GM12878 (cell line): Measurements from ENCODE around the gene RBPMS2. TPM values are rescaled to one million over a fixed set of nuclear protein-coding genes. Genes with fewer than 3 reads are reported as not detected.

Source experiments
- ATAC-seq: fragments of 200-7000 bp; cut with Tn5 transposase; 3 replicates; pipeline ENCODE4 v1.9.1; 2020; ENCODE audit warnings: mild to moderate bottlenecking, moderate library complexity
- BruUV-seq: library from RNA; stranded (reverse); fragments of 400-500 nt; replicated peaks from 2 replicates; lab custom pipeline; 2021; lab: Mats Ljungman, UMichigan
- CTCF ChIA-PET: fragments of 300-600 bp; sonication (Branson Sonifier 250); formaldehyde crosslinking; extraction: SDS; loops from one replicate; lab custom pipeline; 2021; ENCODE audit warnings: inconsistent platforms; lab: Yijun Ruan, JAX
- POLR2A ChIA-PET: fragments of 350-600 bp; formaldehyde crosslinking; extraction: SDS; loops from one replicate; lab custom pipeline; 2021; ENCODE audit warnings: inconsistent platforms; lab: Charles Lee
- RAD21 ChIA-PET: fragments of 300-600 bp; sonication (Branson Sonifier 250); formaldehyde crosslinking; loops from one replicate; lab custom pipeline; 2023; ENCODE audit warnings: antibody characterized with exemption; ENCODE audit not compliant: unreplicated experiment; lab: Charles Lee
- SMC1A ChIA-PET: fragments of 300-600 bp; sonication (Branson Sonifier 250); formaldehyde crosslinking; loops from one replicate; lab custom pipeline; 2023; ENCODE audit not compliant: unreplicated experiment, uncharacterized antibody; lab: Charles Lee
- DNase-seq: peaks from one replicate; pipeline ENCODE4 v3.0.0-alpha.2; 2011; ENCODE audit warnings: low read depth, low spot score
- FAIRE-seq: peaks from 3 replicates; lab custom pipeline; 2011; peaks lifted over from hg19 to GRCh38; lab: Jason Lieb, UNC
- H2AFZ ChIP-seq: 2 replicates; pipeline ENCODE4 v1.6.0; 2011; ENCODE audit warnings: low read depth, low read length, control low read depth; ENCODE audit not compliant: control insufficient read depth
- H3K27ac ChIP-seq: 2 replicates; pipeline ENCODE4 v1.5.1; 2011; ENCODE audit warnings: control low read depth; ENCODE audit not compliant: control insufficient read depth, insufficient read depth
- H3K27me3 ChIP-seq, 2 experiments: replicated peaks in 1 of 2; 2 replicates each; pipeline versions ENCODE4 v1.6.0 to v1.6.1; 2011; ENCODE audit warnings: low read length in 1 of 2; ENCODE audit not compliant: control insufficient read depth in 2 of 2, insufficient read depth in 2 of 2
- H3K36me3 ChIP-seq, 2 experiments: 2 replicates each; pipeline ENCODE4 v1.5.1; 2011; ENCODE audit warnings: low read length in 1 of 2; ENCODE audit not compliant: control insufficient read depth in 2 of 2, insufficient read depth in 2 of 2
- H3K4me1 ChIP-seq: 2 replicates; pipeline ENCODE4 v1.6.1; 2011; ENCODE audit warnings: mild to moderate bottlenecking, low read length, moderate library complexity, mixed read lengths; ENCODE audit not compliant: control insufficient read depth, insufficient read depth
- H3K4me2 ChIP-seq: 2 replicates; pipeline ENCODE4 v1.6.0; 2011; ENCODE audit warnings: control low read depth; ENCODE audit not compliant: control insufficient read depth, insufficient read depth
- H3K4me3 ChIP-seq: fragments of 200-600 bp; sonication (generic); 2 replicates; pipeline ENCODE4 v1.5.1; 2016
- H3K79me2 ChIP-seq: 2 replicates; pipeline ENCODE4 v1.6.0; 2011; ENCODE audit warnings: low read length; ENCODE audit not compliant: control insufficient read depth, insufficient read depth
- H3K9ac ChIP-seq: 2 replicates; pipeline ENCODE4 v1.8.0; 2011; ENCODE audit warnings: low read length, control low read depth, mixed read lengths; ENCODE audit not compliant: control insufficient read depth, insufficient read depth
- H3K9me3 ChIP-seq: replicated peaks from 3 replicates; pipeline ENCODE4 v1.5.1; 2011; ENCODE audit warnings: mild to moderate bottlenecking, low read length; ENCODE audit not compliant: control insufficient read depth, insufficient read depth
- H4K20me1 ChIP-seq: 2 replicates; pipeline ENCODE4 v1.6.0; 2011; ENCODE audit not compliant: control insufficient read depth, insufficient read depth
- CTCF ChIP-seq, 3 experiments: IDR thresholded peaks in 2 of 3; conservative IDR thresholded peaks in 1 of 3; 2 replicates each; pipeline ENCODE4 v1.5.1; 2011; ENCODE audit warnings: low read depth in 3 of 3, low read length in 3 of 3, mild to moderate bottlenecking in 3 of 3, control low read depth in 2 of 3, moderate library complexity in 2 of 3, inconsistent platforms in 1 of 3, mixed read lengths in 1 of 3; ENCODE audit not compliant: control insufficient read depth in 2 of 3, insufficient read depth in 1 of 3; ENCODE audit errors: extremely low read depth in 1 of 3
- EGR1 ChIP-seq, 2 experiments: IDR thresholded peaks; 1 replicate in 1 of 2; 2 replicates in 1 of 2; pipeline ENCODE4 v1.6.1; 2011 to 2012; ENCODE audit warnings: low read depth in 2 of 2, low read length in 2 of 2, borderline replicate concordance in 1 of 2, mild to moderate bottlenecking in 1 of 2, moderate library complexity in 1 of 2
- MXI1 ChIP-seq: fragments of 150-350 bp; IDR thresholded peaks from 2 replicates; pipeline ENCODE4 v1.6.1; 2011; ENCODE audit warnings: low read depth, mild to moderate bottlenecking, inconsistent platforms, low read length, improper control_type of control experiment
- POLR2AphosphoS2 ChIP-seq: IDR thresholded peaks from 2 replicates; pipeline ENCODE4 v1.6.1; 2011; ENCODE audit warnings: low read depth, mild to moderate bottlenecking, low read length, improper control_type of control experiment, moderate library complexity
- RELB ChIP-seq: fragments of 450-650 bp; IDR thresholded peaks from 2 replicates; pipeline ENCODE4 v1.6.1; 2017; ENCODE audit warnings: low read depth, mild to moderate bottlenecking, moderate library complexity
- STAT3 ChIP-seq: IDR thresholded peaks from 2 replicates; pipeline ENCODE4 v1.6.1; 2011; ENCODE audit warnings: low read depth, low read length, improper control_type of control experiment
- TCF12 ChIP-seq: IDR thresholded peaks from 2 replicates; pipeline ENCODE4 v1.6.1; 2011; ENCODE audit warnings: low read depth, mild to moderate bottlenecking, low read length
- ZNF207 ChIP-seq: fragments of 450-650 bp; IDR thresholded peaks from 2 replicates; pipeline ENCODE4 v1.6.1; 2014; ENCODE audit warnings: antibody characterized with exemption, mild to moderate bottlenecking, borderline replicate concordance
- WGBS: methylation state at CpG from one replicate; pipeline ENCODE4 v1.1.6; 2016; ENCODE audit warnings: low lambda C conversion rate; ENCODE audit not compliant: insufficient replicate concordance, insufficient coverage; ENCODE audit errors: missing lambda C conversion rate; 5-methylcytosine and 5-hydroxymethylcytosine counted together
- in situ Hi-C: fragments of 300-500 bp; cut with MboI; formaldehyde crosslinking; loops from 9 replicates; pipeline ENCODE4 v1.14.3; 2018; ENCODE audit warnings: mixed read lengths
- intact Hi-C: fragments of 100-400 bp; cut with micrococcal nuclease; formaldehyde crosslinking; loops from one replicate; pipeline ENCODE4 v1.14.2; 2022; ENCODE audit not compliant: unreplicated experiment
- polyA plus RNA-seq, 11 experiments: library from polyadenylated mRNA; depleted of rRNA in 4 of 11; unstranded in 6 of 11; stranded (reverse) in 5 of 11; fragments of >200 nt; fragmentation: Nextera tagmentation in 4 of 11; fragmentation: Illumina TruSeq in 1 of 11; extraction: Ambion mirVana in 4 of 11; extraction: Trizol in 1 of 11; gene quantifications; 1 replicate in 1 of 11; 2 replicates in 10 of 11; pipeline versions ENCODE4 v1.2.1 to v1.2.3, GENCODE V29; 2011 to 2016; ENCODE audit warnings: inconsistent platforms in 2 of 11, missing spikeins in 2 of 11, low read depth in 1 of 11
- total RNA-seq, 4 experiments: library from RNA; depleted of rRNA in 3 of 4; stranded (reverse); fragments of >200 nt in 3 of 4; fragmentation: Illumina TruSeq in 1 of 4; extraction: Trizol in 1 of 4; gene quantifications; 2 replicates each; pipeline versions ENCODE4 v1.2.1 to v1.2.3, GENCODE V29; 2013 to 2021
- TF ChIP-seq, protein P1 (sequence below): fragments of 150-350 bp; IDR thresholded peaks from 2 replicates; pipeline ENCODE4 v1.6.1; 2014; ENCODE audit warnings: mild to moderate bottlenecking, low read depth, low read length
- TF ChIP-seq, protein P2 (sequence below): fragments of 450-650 bp; IDR thresholded peaks from 2 replicates; pipeline ENCODE4 v1.6.1; 2018; ENCODE audit warnings: mild to moderate bottlenecking, low read depth, moderate library complexity; ENCODE audit not compliant: partially characterized antibody

Gene RBPMS2
- total and polyA plus RNA-seq, 10 of the 15 experiments (the other 5 are each of a cell fraction or from before 2014, with no cell fraction given): 0.06 to 0.31 (median 0.19) TPM; not detected in 3

GRCh38 chr15:64717735-64718495 lies 57.5 kb downstream of the RBPMS2 start:
- no peak overlapping the region for H3K4me3 ChIP-seq
- in situ Hi-C loops: no loop called here
- H3K9me3 ChIP-seq: no peaks in the 10 kb centered on the region
- no peaks in the 10 kb centered on the region for H3K27me3 ChIP-seq
- H3K4me2 ChIP-seq: no peak overlapping the region
- SMC1A ChIA-PET: interaction anchor here (0.6 to 1.9 kb wide), 2 partner anchors 9 to 308 kb away, joined by 3 to 9 read pairs; no protein-coding TSS in a partner anchor
- RAD21 ChIA-PET: interaction anchor here (0.6 to 1.7 kb wide), 2 partner anchors 10 to 274 kb away, joined by 3 to 6 read pairs; no protein-coding TSS in a partner anchor
- WGBS: 70% methylated on average over 18 of the region's 18 CpGs
- H2AFZ ChIP-seq: no peak overlapping the region
- H4K20me1 ChIP-seq: no peaks in the 10 kb centered on the region
- H3K4me1 ChIP-seq: no peaks in the 10 kb centered on the region
- no peak overlapping the region for H3K27ac ChIP-seq
- ATAC-seq: no peak
- POLR2A ChIA-PET: interaction anchor here (0.6 to 0.8 kb wide), 2 partner anchors 20 to 566 kb away, joined by 3 read pairs; no protein-coding TSS in a partner anchor
- no peak for DNase-seq
- H3K79me2 ChIP-seq: no peaks in the 10 kb centered on the region
- no peak overlapping the region for H3K9ac ChIP-seq
- TF ChIP-seq EGR1 (IDR thresholded peaks at IDR 0.05; ENCODE audit: borderline replicate concordance in 1 of 2, low read depth in 2 of 2, low read length in 2 of 2): no peak
- TF ChIP-seq, protein P1, sequence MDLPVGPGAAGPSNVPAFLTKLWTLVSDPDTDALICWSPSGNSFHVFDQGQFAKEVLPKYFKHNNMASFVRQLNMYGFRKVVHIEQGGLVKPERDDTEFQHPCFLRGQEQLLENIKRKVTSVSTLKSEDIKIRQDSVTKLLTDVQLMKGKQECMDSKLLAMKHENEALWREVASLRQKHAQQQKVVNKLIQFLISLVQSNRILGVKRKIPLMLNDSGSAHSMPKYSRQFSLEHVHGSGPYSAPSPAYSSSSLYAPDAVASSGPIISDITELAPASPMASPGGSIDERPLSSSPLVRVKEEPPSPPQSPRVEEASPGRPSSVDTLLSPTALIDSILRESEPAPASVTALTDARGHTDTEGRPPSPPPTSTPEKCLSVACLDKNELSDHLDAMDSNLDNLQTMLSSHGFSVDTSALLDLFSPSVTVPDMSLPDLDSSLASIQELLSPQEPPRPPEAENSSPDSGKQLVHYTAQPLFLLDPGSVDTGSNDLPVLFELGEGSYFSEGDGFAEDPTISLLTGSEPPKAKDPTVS: no peak
- no peak for TF ChIP-seq STAT3
- TF ChIP-seq MXI1: no peak
- no peak for TF ChIP-seq RELB
- TF ChIP-seq CTCF (IDR thresholded peaks at IDR 0.05 in 2 of 3, conservative IDR thresholded peaks at IDR 0.05 in 1 of 3; ENCODE audit: control insufficient read depth in 2 of 3, extremely low read depth in 1 of 3, insufficient read depth in 1 of 3, low read depth in 3 of 3, low read length in 3 of 3): no peak
- no peak for TF ChIP-seq ZNF207
- no peak for TF ChIP-seq TCF12
- TF ChIP-seq POLR2AphosphoS2: no peak
- TF ChIP-seq, protein P2, sequence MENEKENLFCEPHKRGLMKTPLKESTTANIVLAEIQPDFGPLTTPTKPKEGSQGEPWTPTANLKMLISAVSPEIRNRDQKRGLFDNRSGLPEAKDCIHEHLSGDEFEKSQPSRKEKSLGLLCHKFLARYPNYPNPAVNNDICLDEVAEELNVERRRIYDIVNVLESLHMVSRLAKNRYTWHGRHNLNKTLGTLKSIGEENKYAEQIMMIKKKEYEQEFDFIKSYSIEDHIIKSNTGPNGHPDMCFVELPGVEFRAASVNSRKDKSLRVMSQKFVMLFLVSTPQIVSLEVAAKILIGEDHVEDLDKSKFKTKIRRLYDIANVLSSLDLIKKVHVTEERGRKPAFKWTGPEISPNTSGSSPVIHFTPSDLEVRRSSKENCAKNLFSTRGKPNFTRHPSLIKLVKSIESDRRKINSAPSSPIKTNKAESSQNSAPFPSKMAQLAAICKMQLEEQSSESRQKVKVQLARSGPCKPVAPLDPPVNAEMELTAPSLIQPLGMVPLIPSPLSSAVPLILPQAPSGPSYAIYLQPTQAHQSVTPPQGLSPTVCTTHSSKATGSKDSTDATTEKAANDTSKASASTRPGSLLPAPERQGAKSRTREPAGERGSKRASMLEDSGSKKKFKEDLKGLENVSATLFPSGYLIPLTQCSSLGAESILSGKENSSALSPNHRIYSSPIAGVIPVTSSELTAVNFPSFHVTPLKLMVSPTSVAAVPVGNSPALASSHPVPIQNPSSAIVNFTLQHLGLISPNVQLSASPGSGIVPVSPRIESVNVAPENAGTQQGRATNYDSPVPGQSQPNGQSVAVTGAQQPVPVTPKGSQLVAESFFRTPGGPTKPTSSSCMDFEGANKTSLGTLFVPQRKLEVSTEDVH: no peak
- intact Hi-C loops: no loop called here
- no peaks in the 10 kb centered on the region for H3K36me3 ChIP-seq
- no TSS peak for BruUV-seq
- FAIRE-seq: no peak
- CTCF ChIA-PET: interaction anchor here (1.1 to 1.9 kb wide), 4 partner anchors 22 to 93 kb away, joined by 3 to 7 read pairs (median 4); no protein-coding TSS in a partner anchor
